Stimulated activated effector memory CD8-positive, alpha-beta T cell treated with anti-CD3 and anti-CD28 coated beads, Interleukin-12 subunit alpha, Interleukin-12 subunit beta, amount 100 ng/mL, for 72 hours (primary cell): Measurements from ENCODE around the gene CRHR1.
A peak's percentile ranks its signal among the peaks of the same experiment; 100 is the strongest.

ENCODE experiments used
- ATAC-seq: fragments of 150-1000 bp; cut with Tn5 transposase; 2 replicates; pipeline ENCODE4 v1.10.0; 2021
- DNase-seq, 2 donors: peaks; one replicate each; pipeline ENCODE4 v3.0.0; 2021 to 2022; ENCODE audit warnings: low spot score in 2 of 2
- H3K27ac Mint-ChIP-seq: one replicate; pipeline ENCODE4 v1.8.0; 2022; ENCODE audit warnings: mild to moderate bottlenecking, mixed read lengths
- H3K36me3 Mint-ChIP-seq: one replicate; pipeline ENCODE4 v1.8.0; 2022; ENCODE audit warnings: mild to moderate bottlenecking, mixed read lengths
- H3K4me1 Mint-ChIP-seq: one replicate; pipeline ENCODE4 v1.8.0; 2022; ENCODE audit warnings: mixed read lengths
- H3K4me3 Mint-ChIP-seq: one replicate; pipeline ENCODE4 v1.8.0; 2022; ENCODE audit warnings: mild to moderate bottlenecking, mixed read lengths
- H3K9me3 Mint-ChIP-seq: one replicate; pipeline ENCODE4 v1.8.0; 2022; ENCODE audit warnings: mixed read lengths

The CRHR1 gene

DNA sequence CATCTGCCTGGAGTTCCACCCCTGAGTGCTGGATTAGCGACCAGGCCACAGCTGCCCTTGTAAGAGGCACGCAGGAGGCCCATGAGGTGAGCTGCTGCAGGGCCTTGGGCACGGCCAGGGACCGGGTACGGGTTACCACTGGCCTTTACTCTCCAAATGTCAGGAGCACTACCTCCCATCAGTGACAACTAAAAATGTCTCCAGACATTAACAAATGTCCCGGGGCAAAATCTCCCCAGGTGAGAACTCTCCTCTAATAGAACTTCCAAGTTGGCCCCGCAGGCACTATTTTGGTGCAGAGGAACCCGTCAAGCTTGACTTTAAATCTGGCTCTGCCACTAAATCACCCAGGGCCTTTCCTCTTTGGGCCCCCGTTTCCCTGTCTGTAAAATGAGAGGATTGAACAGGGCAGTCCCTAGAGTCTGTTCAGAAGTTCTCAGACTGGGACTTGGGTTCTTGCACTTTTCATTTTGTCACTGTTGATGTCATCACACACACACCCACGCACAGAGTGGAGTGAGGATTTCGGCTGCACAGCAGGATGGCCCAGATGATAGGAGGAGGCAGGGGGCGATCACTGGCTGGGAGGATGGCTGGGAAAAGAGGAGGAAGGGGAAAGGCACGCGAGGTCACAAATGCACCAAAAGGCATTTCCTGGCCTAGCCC, 85.7 kb downstream of the CRHR1 start:
- Mint-ChIP-seq H3K4me1 (peaks cover 28% of the 10 kb centered on the region), H3K27ac (no peak overlapping the region), H3K4me3 (no peak overlapping the region), H3K9me3 (no peaks in the 10 kb centered on the region), H3K36me3 (no peaks in the 10 kb centered on the region)
- ATAC-seq (no peak), DNase-seq (no peak)

GRCh38 chr17:45870342-45870974, 86.3 kb downstream of the CRHR1 start:
- no peak overlapping the region for H3K27ac Mint-ChIP-seq
- H3K9me3 Mint-ChIP-seq: no peaks in the 10 kb centered on the region
- no peak overlapping the region for H3K4me3 Mint-ChIP-seq
- ATAC-seq (no peak), DNase-seq (no peak)
- peaks cover 28% of the 10 kb centered on the region for H3K4me1 Mint-ChIP-seq
- H3K36me3 Mint-ChIP-seq: no peaks in the 10 kb centered on the region

GRCh38 chr17:45871718-45872117, 87.6 kb downstream of the CRHR1 start:
- ATAC-seq (peak; percentile 70), DNase-seq (no peak)
- Mint-ChIP-seq H3K9me3 (no peaks in the 10 kb centered on the region), H3K36me3 (no peaks in the 10 kb centered on the region), H3K27ac (no peak overlapping the region), H3K4me1 (peaks cover 28% of the 10 kb centered on the region), H3K4me3 (no peak overlapping the region)

DNA sequence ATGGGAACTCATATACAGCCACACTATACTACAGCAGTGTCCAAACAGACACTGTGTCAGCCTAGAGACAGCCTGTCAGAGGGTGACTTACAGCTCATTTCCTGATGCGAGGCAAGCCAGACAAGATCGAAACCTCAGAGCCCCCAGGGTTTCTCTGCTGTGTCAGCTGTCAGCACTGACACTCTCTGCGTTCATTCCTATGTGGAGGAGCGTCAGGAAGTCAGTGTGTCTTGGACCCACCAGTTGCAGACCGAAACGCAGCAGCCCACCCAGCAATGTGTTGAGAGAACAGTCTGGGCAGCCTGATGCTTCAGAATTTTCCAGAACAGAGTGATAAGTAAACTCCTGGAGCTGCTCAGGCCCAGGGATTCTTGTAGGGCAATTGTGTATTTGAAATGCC, 89.6 kb downstream of the CRHR1 start:
- H3K27ac Mint-ChIP-seq: no peak overlapping the region
- H3K4me3 Mint-ChIP-seq: peak overlapping the region; percentile 16
- DNase-seq: peak in 1 of 2 donors; percentile 52
- H3K4me1 Mint-ChIP-seq: peaks cover 22% of the 10 kb centered on the region
- ATAC-seq: peak; percentile 94
- H3K36me3 Mint-ChIP-seq: no peaks in the 10 kb centered on the region
- H3K9me3 Mint-ChIP-seq: peaks cover 3% of the 10 kb centered on the region

DNA sequence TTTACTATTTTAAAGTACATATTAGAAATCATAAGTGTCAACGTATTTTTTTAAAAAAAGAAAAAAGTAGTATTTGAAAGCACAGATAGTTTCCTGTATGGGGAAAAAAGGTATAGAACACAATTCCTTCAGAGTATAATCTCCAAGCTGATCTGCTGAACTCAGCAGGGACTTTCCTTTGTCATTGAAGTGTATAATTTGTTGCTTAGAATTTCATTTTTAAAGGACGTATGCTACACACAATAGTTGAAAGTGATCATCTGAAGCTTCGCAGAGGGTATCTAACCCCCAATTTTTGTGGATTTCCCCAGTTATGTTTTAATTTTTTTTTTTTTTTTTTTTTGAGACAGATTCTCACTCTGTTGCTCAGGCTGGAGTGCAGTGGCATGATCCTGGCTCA, 90.0 kb downstream of the CRHR1 start:
- DNase-seq (no peak), ATAC-seq (no peak)
- no peaks in the 10 kb centered on the region for H3K36me3 Mint-ChIP-seq
- H3K4me3 Mint-ChIP-seq: peak overlapping the region; percentile 16
- peaks cover 3% of the 10 kb centered on the region for H3K9me3 Mint-ChIP-seq
- H3K4me1 Mint-ChIP-seq: peaks cover 22% of the 10 kb centered on the region
- H3K27ac Mint-ChIP-seq: no peak overlapping the region

DNA sequence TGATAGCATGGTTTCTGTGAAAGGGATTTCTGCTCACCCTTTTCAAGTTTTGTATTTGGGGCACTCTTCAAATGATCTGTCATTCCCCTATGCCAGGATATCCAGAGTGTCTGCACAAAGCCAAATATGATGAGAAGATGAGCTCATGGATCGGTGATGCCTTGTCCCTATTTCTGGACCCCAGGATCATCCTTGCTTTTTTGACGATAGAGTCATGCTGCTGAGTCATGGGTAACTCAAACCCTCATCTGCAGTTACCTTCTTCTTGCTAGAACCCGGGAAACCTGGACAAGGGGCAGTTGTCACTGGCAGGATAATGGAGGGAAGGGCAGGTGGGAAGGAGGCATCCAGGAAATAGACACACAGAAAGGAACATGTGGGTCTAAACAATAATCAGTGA, 92.4 kb downstream of the CRHR1 start:
- H3K9me3 Mint-ChIP-seq: peaks cover 3% of the 10 kb centered on the region
- ATAC-seq (no peak), DNase-seq (no peak)
- peaks cover 14% of the 10 kb centered on the region for H3K4me1 Mint-ChIP-seq
- H3K4me3 Mint-ChIP-seq: no peak overlapping the region
- H3K27ac Mint-ChIP-seq: no peak overlapping the region
- no peaks in the 10 kb centered on the region for H3K36me3 Mint-ChIP-seq

DNA sequence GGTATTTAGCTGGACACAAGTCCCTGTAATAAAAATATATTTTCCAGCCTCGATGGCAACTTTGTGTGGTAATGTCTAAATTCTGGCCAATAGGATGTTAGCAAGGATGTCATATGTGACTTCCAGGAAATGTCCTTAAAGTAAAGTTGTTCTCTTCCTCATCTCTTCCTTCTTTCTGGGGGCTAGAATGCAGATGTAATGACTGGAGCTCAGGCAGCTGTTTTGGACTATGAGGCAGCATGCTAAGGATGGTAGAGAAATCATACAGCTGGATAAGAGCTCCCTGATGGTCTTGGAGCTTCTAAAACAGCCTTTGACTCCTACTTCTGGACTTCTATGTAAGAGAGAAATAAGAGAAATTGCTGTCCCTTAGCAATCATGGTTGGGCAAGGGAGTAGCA, 93.3 kb downstream of the CRHR1 start:
- no peak for ATAC-seq
- no peak for DNase-seq
- no peak overlapping the region for H3K27ac Mint-ChIP-seq

DNA sequence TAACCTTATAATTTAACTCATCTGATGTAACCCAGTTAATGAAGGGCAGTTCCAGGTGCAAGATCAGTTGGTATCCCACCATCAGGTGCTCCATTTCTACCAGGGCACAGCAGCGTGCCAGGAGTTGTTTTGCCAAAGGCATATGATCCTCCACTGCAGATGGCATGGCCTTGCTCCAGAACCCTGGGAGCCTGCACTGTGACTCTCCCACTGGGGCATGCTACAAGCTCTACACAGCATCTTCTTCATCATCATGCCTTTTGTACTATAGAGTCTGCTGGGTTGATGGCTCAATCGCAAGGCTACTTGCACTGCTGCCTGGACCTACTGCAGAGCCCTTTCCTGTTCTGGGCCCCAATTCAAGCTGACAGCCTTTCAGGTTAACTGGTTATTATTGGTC, 98.9 kb downstream of the CRHR1 start:
- Mint-ChIP-seq H3K9me3 (peaks cover 5% of the 10 kb centered on the region), H3K36me3 (no peaks in the 10 kb centered on the region), H3K4me3 (no peak overlapping the region), H3K4me1 (peaks cover 9% of the 10 kb centered on the region), H3K27ac (no peak overlapping the region)
- no peak for DNase-seq
- no peak for ATAC-seq

More for the DNA sequence above, 93.3 kb downstream of the CRHR1 start:
- H3K36me3 Mint-ChIP-seq: no peaks in the 10 kb centered on the region
- peaks cover 3% of the 10 kb centered on the region for H3K9me3 Mint-ChIP-seq
- no peak overlapping the region for H3K4me3 Mint-ChIP-seq
- H3K4me1 Mint-ChIP-seq: peaks cover 11% of the 10 kb centered on the region
